Heart left ventricle (tissue), 13 donors: ENCODE measurements around the gene CETP.

Experiments
- CTCF ChIP-seq, 12 donors: fragments of 200-600 bp; sonication (generic) in 4 of 12; IDR thresholded peaks; one replicate each; pipeline versions ENCODE4 v1.5.0 to v1.8.0; 2018 to 2022; ENCODE audit warnings: antibody characterized with exemption in 12 of 12, mild to moderate bottlenecking in 5 of 12
- POLR2A ChIP-seq, 2 donors: fragments of 450-650 bp; IDR thresholded peaks; one replicate each; pipeline ENCODE4 v1.6.1; 2017; ENCODE audit warnings: antibody characterized with exemption in 2 of 2, mild to moderate bottlenecking in 2 of 2, moderate library complexity in 2 of 2
- donor health status: ischemic (EF 13 %, LVEDD 7.1; RV severe dilation, severe dysfunction).
- donor health status: DM: no; HTN: yes; CAD: no.
- donor health status: DM: no; HTN: no; CAD: no.
- donor health status: ischemic (EF 25% LVEDD 6.9; RV normal size, moderate dysfunction).
- donor health status: ischemic (EF 25% LVEDD 5.7; RV mildly dilated, moderate dysfunction).
- donor health status: ischemic (EF 35%, LVEDD 5.7; RV mildly dilated, moderate dysfunction).
- donor health status: nonischemic (EF 11% LVEDD 7.7; RV severe dilation, severe dysfunction).
- donor health status: DM: yes; HTN: yes; CAD: no.
- donor health status: PGD.
- donor health status: ischemic (EF 29% LVEDD 5.4; RV normal size, mild dysfunction).
- donor health status: nonischemic (EF 23%, LVEDD 6.1; RV moderate dilation, normal function).

GRCh38 chr16:56993204-56993603 lies 31.5 kb downstream of the CETP start:
- TF ChIP-seq POLR2A (IDR thresholded peaks at IDR 0.05), result no peak
- no peak for TF ChIP-seq CTCF (IDR thresholded peaks at IDR 0.05)
